GM21390 (cell line): ENCODE measurements around the gene ATP6V0A1.
"Not testable (repeated sequence)": the region's sequence is repeated elsewhere in the genome, so short reads cannot be mapped to it uniquely, and the experiment has no call there.

Experiments
- ATAC-seq: cut with Tn5 transposase; IDR thresholded peaks from one replicate; pipeline ENCODE4 v1.9.1; 2021; ENCODE audit not compliant: unreplicated experiment

ATP6V0A1 gene

DNA sequence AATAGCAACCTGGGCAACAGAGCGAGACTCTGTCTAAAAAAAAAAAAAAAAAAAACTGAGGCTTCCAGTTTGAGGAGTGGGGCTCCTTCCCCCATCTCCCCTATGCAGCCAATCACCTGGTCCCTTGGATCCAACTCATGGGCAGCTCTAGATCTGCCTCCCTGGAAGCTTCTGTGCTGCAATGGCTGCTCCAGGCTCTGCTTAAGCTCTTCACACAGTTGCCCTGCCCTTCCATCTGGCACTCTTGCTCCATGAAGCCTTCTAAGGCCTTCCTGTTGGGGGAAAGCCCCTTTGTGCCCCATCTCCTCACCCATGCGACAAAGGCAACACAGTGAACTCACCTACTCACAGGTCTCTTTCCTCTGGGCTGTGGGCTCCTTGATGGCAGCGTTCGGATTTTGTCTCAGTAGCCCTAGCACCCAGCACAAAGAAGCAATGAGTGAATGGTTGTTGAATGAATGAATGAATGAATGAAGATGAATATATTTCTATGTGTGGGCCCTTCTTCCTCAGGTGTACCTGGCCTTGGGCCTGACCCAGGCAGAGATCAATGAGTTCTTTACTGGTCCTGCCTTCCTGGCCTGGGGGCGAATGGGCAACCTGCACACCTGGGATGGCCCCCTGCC is 79.3 kb downstream of the ATP6V0A1 start:
- ATAC-seq: no peak

DNA sequence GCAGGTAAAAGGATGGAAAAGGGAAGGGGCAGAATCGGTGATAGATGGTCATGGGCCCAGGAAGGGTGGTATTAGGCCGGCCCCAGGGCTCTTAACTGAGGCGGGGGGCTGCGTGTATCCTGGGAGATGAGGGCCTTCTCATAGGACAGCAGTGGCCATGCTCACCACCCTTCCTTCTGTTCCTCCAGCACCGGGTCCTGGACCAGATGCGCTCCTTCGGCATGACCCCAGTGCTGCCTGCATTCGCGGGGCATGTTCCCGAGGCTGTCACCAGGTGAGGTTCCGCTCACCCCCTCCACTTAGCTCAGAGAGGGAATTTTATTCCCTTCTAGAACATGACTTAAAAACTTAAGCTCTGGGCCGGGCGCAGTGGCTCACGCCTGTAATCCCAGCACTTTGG is 79.8 kb downstream of the ATP6V0A1 start:
- no peak for ATAC-seq

DNA sequence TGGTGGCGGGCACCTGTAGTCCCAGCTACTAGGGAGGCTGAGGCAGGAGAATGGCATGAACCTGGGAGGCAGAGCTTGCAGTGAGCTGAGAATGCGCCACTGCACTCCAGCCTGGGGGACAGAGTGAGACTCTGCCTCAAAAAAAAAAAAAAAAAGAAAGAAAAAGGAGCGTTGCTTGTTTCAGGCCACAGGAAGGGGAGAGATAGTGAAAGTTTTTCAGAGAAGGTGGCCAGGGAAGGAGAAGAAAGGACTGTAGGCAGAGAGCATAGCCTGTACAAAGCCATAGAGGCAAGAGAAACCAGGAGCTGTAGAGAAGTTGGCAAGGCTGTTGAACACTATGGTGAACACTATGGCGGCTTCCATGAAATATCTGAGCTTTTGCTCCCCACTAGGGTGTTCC is 81.9 kb downstream of the ATP6V0A1 start:
- ATAC-seq: not testable (repeated sequence)

DNA sequence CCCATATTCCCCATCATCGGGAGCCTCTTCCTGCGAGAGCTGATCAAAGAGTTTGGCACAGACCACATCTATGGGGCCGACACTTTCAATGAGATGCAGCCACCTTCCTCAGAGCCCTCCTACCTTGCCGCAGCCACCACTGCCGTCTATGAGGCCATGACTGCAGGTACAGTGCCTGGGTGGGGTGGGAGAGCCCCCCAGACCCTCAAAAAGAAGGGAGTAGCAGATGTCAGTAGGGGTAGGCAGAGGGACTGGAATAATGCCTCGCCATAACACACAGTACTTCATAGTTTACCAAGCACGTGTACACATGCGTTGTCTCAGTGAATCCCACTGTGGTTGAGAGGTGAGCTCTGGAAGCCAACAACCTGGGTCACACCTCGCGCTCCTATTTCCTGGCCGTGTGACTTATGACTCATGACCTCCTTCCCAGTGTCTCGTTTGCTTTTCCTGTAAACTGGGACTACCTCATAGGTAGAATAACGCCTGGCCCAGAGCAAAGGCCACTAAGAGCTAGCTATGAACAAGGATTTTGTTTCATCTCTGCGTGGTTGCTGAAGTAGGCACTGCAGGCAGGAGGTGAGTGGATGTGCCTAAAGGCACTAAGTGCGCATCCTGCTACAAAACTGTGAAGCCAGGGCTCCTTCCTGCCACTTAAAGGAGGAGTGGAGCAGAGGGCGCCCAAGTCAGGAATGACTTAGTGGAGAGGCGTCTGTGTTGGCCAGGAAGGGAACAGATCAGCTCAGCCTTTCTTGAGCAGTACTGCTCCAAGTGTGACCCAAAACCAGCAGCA is 82.6 kb downstream of the ATP6V0A1 start:
- no peak for ATAC-seq

DNA sequence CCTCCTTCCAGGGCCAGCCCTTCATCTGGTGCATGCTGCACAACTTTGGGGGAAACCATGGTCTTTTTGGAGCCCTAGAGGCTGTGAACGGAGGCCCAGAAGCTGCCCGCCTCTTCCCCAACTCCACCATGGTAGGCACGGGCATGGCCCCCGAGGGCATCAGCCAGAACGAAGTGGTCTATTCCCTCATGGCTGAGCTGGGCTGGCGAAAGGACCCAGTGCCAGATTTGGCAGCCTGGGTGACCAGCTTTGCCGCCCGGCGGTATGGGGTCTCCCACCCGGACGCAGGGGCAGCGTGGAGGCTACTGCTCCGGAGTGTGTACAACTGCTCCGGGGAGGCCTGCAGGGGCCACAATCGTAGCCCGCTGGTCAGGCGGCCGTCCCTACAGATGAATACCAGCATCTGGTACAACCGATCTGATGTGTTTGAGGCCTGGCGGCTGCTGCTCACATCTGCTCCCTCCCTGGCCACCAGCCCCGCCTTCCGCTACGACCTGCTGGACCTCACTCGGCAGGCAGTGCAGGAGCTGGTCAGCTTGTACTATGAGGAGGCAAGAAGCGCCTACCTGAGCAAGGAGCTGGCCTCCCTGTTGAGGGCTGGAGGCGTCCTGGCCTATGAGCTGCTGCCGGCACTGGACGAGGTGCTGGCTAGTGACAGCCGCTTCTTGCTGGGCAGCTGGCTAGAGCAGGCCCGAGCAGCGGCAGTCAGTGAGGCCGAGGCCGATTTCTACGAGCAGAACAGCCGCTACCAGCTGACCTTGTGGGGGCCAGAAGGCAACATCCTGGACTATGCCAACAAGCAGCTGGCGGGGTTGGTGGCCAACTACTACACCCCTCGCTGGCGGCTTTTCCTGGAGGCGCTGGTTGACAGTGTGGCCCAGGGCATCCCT is 84.8 kb downstream of the ATP6V0A1 start:
- no peak for ATAC-seq

DNA sequence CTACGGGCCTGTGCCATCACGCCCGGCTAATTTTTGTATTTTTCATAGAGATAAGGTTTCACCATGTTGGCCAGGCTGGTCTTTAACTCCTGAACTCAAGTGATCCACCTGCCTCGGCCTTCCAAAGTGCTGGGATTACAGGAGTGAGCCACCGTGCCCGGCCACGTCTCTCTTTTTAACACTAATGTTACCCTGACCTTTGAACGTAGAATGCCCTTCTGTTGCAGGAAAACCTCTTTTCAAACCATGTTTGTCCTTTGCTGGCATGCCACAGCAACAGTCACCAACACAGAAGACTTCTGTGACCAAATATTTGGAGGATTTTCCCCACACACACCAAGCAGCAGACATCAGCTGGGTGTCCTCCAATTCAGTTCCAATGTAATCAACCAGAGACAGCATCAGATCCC is 86.2 kb downstream of the ATP6V0A1 start:
- ATAC-seq: no peak

DNA sequence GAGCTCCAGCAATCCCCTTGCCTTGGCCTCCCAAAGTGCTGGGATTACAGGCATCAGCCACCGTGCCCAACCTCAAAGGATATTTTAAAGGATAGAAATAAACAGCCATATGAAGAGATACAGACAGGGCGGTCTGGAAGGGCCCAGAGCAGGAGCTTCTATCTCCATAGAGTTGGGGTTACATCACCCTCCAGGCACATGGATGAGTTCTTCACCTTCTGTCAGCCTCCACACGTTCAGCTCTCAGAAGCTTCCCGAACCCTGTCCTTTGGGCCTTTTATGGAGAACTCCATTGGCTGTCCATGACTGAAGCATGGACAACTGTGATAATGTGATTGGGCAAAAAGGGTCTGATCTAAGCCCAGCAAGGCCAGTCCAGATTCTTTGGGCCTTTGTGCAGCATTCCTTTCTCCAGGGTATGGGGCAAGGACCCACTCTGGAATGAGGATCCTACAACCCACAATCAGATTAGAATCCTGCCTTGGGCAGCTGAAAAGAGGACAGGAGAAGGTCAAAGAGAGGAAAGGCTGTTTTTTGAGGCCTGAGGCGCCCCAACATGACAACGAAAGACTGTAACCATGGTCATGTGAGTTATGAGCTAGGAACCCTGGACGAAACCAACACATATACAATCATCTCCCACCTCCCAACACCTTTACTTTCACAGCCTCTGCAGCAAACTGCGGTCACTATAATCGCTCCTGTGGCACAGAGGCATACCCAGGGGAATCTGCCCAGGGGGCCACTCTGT is 87.3 kb downstream of the ATP6V0A1 start:
- not testable (repeated sequence) for ATAC-seq

DNA sequence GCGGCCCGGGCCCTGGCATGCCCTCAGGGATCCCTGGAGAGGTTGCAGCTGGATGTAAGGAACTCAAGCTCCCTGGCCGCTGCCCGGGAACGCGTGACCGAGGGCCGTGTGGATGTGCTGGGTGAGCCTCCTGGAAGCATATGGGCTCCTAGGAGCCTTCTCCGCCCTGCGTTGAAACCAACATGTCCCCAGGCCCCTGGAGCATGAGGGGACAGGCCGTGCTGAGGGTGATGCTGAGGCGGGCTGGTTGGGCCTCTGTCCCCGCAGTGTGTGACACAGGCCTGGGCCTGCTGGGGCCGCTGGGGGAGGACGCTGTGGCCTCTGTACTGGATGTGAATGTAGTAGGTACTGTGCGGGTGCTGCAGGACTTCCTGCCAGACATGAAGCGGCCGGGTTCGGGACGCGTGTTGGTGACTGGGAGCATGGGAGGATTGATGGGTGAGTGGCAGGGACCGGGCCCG is 88.4 kb downstream of the ATP6V0A1 start:
- no peak for ATAC-seq

DNA sequence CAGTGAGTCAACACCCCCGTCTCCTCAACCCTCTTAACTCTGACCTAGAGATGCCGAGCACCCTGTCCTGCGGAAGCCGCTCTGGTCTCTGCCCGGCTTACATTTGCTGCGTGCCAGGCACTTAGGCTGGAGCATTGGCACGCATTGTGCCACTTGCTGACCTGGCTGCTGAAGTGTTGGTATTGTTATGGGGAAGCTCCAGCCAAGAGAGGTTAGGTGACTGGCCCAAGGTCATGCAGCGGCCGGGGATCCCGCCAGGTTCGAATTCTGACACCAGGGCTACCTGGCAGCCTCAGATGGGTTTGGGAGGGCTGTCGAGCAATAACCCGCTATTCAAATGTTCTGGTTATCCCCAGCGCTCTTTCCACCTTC is 89.0 kb downstream of the ATP6V0A1 start:
- ATAC-seq: no peak

DNA sequence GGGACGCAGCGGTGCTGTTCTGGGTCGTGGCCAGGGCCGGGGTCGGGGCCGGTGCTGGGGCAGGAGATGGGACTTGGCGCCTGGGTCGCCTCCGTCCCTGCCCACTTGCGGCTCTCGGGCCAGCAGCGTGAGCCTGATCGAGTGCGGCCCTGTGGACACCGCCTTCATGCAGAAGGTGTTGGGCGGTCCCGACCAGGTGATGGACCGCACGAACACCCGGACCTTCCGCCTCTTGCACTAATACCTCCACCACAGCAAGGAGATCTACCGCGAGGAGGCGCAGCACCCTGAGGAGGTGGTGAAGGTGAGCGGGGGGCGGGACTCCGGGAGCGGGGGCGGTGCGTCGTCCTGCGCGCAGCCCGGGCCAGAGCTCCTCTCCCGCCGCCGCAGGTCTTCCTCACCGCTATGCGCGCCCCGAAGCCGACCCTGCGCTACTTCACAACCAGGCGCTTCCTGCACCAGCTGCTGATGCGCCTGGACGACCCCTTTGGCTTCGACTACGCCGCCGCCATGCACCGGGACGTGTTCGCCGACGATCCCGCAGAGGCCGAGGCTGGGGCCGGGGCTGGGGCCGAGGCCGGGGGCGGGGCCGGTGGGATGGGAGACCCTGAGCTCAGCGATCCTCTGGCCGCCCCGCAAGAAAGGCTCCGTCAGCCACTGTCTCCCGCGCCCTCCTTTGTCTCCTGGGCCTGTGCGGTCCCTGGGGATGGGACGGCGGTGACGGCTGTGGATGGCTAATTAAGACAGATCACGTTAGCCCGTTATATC is 89.6 kb downstream of the ATP6V0A1 start:
- ATAC-seq: no peak

DNA sequence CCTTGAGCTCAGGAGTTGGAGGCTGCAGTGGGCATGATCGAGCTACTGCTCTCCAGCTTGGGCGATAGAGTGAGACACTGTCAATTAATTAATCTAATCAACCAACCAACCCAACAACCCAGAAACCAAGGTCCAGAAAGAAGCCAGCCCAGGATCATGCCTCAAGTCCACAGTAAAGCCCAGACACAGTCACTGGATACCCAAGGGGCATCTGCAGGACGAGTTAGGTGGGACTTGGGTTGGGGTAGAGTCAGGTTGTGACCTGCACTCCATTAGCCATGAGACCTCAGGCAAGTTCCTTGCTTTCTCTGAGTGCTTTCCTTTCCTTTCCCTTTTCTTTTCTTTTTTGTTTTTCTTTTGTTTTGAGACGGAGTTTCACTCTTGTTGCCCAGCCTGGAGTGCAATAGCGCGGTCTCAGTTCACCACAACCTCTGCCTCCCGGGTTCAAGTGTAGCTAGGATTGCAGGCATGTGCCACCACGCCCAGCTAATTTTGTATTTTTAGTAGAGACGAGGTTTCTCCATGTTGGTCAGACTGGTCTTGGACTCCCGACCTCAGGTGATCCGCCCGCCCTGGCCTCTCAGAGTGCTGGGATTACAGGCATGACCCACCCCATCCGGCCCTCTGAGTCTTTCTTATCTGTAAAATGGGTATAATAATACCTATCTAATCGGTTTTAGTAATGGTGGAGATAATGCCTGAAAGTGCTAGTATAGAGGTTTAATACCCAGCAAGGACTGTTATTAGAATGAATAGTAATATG is 90.5 kb downstream of the ATP6V0A1 start:
- no peak for ATAC-seq

DNA sequence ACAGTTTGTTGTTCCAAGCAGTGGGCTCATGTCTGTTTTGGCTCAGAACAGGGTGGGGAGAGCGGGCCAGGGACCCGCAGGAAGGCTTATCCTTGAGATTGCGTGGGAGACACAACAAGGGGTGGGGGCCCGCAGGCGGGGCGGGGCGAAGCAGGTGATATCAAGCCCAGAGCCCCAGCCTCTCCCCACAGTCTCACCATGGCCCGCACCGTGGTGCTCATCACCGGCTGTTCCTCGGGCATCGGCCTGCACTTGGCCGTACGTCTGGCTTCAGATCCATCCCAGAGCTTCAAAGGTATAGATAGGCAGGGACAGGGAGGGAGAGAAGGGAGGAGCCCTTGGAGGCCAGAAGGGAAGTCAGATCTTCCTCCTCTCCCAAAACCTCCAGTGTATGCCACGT is 94.1 kb downstream of the ATP6V0A1 start, which contains the start of gene HSD17B1:
Gene HSD17B1 (plus strand): TSS at position 188 of the 400 bp plus-strand sequence. CDS start 11 bp downstream, at position 199.
- not testable (repeated sequence) for ATAC-seq

DNA sequence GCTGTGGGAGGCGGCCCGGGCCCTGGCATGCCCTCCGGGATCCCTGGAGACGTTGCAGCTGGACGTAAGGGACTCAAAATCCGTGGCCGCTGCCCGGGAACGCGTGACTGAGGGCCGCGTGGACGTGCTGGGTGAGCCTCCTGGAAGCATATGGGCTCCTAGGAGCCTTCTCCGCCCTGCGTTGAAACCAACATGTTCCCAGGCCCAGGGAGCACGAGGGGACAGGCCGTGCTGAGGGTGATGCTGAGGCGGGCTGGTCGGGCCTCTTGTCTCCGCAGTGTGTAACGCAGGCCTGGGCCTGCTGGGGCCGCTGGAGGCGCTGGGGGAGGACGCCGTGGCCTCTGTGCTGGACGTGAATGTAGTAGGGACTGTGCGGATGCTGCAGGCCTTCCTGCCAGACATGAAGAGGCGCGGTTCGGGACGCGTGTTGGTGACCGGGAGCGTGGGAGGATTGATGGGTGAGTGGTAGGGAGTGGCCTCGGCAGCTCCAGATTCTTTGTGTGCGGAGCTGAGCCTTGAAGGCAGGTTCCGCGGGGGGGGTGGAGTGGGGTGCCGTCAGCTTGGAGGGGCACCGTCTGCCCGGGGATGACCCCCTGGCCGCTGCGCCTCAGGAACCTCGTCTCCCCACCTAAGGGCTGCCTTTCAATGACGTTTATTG is 94.6 kb downstream of the ATP6V0A1 start:
- ATAC-seq: no peak

DNA sequence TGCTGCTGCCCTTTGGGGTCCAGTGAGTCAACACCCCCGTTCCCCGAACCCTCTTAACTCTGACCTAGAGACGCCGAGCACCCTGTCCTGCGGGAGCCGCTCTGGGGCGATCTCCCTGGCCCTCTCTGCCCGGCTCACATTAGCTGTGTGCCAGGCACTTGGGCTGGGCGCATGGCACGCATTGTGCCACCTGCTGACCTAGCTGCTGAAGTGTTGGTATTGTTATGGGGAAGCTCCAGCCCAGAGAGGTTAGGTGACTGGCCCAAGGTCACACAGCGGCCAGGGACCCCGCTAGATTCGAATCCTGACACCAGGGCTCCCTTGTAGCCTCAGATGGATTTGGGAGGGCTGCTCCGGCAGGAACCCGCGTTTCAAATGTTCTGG is 95.2 kb downstream of the ATP6V0A1 start:
- no peak for ATAC-seq

DNA sequence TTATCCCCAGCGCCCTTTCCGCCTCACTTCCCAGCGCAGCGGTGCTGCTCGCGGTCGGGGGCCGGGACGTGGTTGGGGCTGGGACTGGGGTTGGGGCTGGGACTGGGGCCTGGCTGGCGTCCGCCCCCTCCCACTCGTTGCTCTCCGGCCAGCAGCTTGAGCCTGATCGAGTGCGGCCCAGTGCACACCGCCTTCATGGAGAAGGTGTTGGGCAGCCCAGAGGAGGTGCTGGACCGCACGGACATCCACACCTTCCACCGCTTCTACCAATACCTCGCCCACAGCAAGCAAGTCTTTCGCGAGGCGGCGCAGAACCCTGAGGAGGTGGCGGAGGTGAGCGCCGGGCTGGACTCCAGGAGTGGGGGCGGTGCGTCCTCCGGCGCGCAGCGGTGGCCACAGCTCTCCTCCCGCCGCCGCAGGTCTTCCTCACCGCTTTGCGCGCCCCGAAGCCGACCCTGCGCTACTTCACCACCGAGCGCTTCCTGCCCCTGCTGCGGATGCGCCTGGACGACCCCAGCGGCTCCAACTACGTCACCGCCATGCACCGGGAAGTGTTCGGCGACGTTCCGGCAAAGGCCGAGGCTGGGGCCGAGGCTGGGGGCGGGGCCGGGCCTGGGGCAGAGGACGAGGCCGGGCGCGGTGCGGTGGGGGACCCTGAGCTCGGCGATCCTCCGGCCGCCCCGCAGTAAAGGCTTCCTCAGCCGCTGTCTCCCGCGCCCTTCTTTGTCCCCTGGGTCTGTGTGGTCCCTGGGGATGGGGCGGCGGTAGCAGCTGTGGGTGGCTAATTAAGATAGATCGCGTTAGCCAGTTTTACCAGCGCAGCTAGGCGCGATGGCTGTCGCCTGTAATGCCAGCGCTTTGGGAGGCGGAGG is 95.8 kb downstream of the ATP6V0A1 start:
- ATAC-seq: peak; percentile 79

DNA sequence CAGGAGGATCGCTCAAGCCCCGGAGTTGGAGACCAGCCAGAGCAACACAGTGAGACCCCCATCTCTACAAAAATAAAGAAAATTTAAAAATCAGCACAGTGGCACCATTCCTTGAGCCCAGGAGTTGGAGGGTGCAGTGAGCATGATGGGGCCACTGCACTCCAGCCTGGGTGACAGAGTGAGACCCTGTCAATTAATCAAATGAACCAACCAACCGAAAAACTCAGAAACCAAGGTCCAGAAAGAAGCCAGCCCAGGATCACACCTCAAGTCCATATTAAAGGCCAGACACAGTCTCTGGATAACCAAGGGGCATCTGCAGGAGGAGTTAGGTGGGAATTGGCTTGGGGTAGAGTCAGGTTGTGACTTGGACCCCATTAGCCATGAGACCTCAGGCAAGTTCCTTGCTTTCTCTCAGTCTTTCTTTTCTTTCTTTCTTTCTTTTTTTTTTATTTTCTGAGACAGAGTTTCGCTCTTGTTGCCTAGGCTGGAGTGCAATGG is 96.5 kb downstream of the ATP6V0A1 start:
- ATAC-seq: no peak

DNA sequence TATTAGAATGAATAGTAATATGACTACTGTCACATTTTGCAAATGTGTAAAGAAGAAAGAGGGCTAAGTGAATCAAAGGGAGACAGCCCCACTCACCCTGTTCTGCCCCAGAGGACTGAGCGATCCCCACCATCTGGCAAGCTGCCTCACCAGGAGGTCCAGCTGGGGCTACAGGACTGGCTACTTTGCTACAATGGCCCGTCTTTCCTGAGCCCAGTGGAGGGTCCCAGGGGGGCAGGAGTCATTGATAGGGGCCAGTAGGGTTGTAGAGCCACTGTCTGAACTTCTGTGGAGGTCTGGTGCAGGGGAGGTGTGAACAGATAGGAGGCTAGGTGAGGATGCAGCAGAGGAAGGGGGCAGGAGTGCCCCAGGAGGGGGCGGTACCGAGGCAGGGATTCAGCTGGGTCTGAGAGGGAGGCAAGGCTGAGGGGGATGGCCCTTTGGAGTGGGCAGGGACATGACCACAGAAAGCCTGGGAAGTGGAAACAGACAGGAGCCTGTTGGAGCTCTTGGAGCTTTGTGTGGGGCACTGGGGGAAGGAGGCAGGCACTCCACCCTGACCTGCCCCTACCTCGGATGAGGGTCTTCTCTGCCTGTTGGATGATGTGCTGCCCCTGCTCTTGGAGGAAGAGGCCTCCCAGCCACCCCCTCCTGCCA is 97.4 kb downstream of the ATP6V0A1 start:
- ATAC-seq: not testable (repeated sequence)
